Brain pericyte (primary cell): ENCODE data around the gene P2RY11.

Experiments used
- DNase-seq: peaks from one replicate; pipeline ENCODE4 v3.0.0-alpha.2; 2012; ENCODE audit warnings: low read depth, low spot score

The P2RY11 gene, protein sequence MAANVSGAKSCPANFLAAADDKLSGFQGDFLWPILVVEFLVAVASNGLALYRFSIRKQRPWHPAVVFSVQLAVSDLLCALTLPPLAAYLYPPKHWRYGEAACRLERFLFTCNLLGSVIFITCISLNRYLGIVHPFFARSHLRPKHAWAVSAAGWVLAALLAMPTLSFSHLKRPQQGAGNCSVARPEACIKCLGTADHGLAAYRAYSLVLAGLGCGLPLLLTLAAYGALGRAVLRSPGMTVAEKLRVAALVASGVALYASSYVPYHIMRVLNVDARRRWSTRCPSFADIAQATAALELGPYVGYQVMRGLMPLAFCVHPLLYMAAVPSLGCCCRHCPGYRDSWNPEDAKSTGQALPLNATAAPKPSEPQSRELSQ

DNA sequence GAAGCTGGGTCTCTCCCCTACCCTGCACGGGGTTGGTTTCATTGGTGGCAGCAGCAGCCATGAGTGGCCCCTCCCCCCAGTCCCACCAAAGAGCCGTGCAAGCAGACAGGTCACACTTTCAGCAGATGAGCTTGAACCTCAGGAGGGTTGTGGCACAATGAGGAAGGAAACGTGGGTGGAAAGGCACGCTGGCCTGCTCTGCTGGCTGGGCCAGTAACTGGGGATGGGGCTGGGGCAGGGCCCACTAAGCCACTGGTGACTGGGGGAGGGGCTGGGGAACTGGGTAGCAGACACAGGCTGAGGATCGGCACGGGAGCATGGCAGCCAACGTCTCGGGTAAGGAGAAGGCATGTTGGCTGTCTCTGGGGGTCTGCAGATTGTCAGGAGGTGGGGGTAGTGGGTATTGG lies at the start of gene P2RY11:
Gene P2RY11 (plus strand): TSS at position 289 of the 407 bp plus-strand sequence. CDS start 29 bp downstream, at position 318.
- no peak for DNase-seq

DNA sequence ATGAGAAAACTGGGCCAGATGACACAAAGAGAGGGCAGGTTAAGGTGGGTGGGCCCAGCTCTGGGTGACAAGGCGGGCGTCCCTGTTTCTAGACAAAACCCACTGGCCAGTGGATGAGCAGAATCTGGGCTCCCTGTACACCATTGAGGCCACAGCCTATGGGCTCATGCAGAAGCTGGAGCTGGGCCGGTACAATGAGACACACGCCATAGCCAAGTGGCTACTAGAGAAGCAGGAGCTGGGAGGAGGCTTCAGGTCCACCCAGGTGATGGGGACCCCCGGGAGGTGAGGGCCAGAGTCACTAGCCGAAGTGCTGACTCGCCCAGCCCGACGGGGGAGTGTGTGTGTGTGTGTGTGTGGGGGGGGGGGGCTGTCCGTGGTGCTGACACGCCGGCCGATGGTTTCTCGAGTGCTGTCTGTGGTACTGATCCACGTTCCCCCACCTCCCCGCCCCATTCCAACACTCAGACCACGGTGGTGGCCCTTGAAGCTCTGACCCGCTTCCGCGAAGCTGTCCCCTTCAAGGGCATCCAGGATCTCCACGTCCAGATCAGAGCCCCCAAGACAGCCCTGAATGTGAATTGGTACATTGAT lies 49.7 kb upstream of the P2RY11 start:
- DNase-seq: no peak

GRCh38 chr19:10068205-10068604 lies 43.3 kb upstream of the P2RY11 start:
- no peak for DNase-seq

GRCh38 chr19:10069046-10069445 lies 42.4 kb upstream of the P2RY11 start:
- no peak for DNase-seq

DNA sequence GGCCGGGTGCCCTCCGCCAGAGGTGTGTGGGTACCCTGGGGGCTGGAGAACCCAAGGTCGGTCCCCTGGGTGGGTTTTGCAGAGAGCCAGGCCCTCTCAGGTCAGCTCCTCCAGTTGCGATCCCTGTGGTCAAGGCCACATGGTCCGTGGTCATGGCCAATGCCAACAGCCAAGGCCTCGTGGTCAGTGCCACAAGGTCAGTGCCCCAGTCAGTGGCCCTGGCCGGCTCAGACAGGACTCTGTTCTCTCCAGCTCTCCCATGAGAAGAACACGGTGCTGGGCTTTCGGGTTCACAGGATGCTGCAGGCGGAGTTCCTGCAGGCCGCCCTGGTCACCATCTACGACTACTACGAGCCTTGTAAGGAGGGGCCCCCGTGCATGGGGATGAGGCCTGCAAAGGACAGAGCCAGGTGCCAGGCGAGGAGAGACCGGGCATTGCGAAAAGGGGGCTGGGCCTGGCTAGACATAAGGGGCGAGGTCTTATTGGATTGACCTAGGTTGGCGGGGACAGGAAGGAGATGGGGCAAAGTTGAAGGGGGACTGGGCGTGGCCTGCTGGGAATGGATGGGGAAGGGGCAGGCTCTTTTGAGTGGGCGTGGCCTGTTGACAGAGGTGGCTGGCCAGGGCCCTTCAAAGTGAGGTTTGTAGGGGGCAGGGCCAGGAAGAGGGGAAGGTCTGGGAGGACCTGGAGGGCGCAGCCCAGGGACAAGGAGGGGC lies 40.6 kb upstream of the P2RY11 start:
- DNase-seq: no peak

- no peak for DNase-seq
Measured at GRCh38 chr19:10074153-10074552, 37.3 kb upstream of the P2RY11 start.

DNA sequence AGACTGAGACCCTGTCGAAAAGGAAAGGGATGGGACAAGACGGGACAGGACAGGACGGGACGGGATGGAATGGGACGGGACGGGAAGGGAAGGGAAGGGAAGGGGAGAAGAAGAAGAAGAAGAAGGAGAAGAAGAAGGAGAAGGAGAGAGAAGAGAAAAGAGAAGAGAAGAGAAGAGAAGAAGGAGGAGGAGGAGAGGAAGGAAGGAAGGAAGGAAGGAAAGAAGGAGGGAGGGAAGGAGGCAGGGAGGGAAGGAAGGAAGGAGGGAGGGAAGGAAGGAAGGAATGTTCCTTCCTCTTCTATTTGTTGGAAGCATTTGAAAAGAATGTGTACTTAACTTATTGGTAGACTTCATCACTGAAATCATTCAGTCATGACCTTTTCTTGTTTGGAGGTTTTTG lies 35.0 kb upstream of the P2RY11 start:
- no peak for DNase-seq

- DNase-seq: no peak
Measured at GRCh38 chr19:10078329-10078728, 33.2 kb upstream of the P2RY11 start.

DNA sequence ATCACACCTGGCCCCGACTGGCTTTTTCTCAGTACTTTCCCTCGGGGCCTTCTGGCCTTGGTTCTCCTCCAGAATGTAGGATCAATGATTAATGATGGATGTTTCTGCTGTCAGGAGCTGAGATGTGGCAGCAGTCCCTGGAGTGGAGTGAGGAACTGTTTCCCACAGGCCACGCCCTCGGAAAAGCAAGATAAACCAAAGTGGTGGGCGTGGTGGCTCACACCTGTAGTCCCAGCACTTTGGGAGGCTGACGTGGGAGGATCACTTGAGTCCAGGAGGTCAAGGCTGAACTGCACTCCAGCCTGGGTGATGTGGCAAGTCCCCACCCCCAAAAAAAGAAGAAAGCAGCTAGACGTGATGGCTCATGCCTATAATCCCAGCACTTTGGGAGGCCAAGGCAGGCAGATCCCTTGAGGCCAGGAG lies 32.5 kb upstream of the P2RY11 start:
- DNase-seq: no peak

DNA sequence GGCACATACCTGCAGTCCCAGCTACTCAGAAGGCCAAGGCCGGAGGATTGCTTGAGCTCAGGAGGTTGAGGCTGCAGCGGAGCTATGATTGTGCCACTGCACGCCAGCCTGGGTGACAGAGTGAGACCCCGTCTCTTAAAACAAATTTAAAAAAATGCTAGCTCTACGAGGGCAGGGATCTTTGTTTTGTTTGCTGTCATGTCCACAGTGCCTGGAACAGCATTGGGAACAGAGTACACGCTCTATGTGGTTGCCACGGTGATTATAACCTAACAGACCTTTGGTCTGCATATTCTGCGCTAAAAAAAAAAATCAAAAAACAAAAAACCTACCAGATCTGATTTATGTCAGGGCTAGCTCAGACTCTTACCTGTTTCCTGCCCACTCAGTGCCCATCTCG lies 27.6 kb upstream of the P2RY11 start:
- no peak for DNase-seq

DNA sequence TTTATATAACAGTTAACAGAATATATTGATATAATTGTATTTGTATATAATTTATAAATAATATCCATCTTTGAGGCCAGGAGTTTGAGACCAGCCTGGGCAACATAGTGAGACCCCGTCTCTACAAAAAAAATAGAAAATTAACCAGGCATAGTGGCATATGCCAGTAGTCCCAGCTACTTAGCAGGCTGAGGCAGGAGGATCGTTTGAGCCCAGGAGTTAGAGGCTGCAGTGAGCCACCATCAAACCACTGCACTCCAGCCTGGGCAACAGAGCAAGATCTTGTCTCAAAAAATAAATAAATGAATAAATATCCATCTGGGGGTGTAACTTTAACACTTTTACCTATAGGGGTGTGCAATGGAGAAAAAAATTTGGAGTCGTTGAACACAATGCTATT lies 26.7 kb upstream of the P2RY11 start:
- no peak for DNase-seq

GRCh38 chr19:10085641-10086590 lies 25.6 kb upstream of the P2RY11 start, which contains the start of gene SHFL:
SHFL (plus strand) TSS chr19:10086317; CDS start chr19:10086428, 111 bp downstream.
- DNase-seq: no peak

DNA sequence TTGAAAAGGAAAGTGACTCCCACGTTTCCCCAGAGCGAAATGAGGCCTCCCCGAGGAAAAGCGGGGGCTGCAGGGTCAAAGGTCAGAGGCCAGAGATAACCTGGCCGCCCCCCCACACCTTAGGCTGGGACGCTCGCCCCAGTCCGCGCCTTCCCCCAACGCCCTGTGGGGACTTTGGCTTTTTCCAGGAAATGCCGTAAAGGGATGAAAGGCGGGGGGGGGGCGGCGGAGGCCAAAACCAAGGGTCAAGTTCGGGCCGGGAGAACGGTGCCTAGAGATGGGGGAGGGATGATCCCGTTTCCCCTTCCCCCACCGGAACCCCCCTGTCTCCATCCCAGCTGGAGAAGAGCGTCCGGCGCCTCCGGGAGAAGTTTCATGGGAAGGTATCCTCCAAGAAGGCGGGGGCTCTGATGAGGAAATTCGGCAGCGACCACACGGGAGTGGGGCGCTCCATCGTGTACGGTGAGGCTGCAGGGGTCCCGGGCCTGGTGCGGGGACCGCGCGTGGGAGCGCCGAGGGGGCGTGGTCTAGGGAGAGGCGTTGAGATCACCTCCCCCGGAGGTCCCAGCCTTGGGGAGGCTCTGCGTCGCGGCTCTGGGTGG lies 24.8 kb upstream of the P2RY11 start:
- DNase-seq: no peak

DNA sequence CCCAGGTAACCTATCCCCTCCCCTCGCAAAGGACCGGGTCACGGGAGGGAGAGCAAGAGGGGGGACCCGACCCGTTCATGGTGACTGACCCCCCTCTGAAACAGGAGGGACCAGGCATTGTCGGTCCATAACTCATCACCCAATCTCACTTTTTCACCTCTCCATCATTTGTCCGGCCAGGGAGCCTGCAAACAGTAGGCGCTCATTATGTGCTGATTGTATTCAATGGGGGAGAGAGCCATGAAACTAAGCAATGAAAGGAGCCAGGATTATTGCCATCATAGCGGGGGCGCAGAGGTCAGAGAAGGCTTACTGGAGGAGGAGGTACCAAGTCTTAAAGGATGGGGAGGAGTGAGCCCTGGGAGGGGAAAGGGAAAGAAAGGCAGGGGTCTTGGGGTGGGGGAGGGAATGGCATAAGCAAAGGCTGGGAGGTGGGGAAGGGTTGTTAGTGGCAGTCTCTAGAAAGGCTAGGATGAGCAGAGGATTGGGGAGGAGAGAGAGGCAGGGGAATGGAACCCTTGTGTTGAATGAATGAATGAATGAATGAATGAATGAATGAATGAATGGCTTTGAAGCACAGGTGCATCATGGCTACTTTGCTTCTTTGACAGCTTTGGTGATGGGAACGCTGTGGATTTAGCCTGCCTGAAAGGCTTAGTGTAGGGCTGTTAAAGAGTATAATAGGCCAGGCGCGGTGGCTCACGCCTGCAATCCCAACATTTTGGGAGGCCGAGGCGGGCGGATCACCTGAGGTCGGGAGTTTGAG lies 24.0 kb upstream of the P2RY11 start:
- DNase-seq: no peak

- DNase-seq: no peak
Measured at GRCh38 chr19:10088949-10089554, 22.4 kb upstream of the P2RY11 start.

DNA sequence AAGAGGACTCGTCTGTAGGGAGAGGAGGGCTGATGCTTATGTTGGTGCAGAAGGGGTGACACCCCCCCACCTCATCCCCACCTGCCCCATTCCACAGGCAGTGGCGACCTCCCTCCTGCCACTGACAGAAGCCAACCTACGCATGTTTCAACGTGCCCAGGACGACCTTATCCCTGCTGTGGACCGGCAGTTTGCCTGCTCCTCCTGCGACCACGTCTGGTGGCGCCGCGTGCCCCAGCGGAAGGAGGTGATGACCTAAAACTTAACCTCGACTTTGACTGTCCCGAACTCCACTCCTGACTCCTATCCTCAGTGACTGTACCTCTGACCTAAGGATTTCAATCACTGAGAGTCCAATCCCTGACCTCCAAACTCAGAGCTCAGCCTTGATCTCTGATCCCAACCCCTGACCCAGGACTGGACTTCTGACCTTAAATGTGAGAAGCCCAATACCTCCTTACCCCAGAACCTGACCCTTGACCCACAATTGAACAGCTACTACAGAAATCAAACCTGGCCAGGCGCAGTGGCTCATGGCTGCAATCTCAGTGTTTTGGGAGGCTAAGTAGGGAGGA lies 21.6 kb upstream of the P2RY11 start:
- DNase-seq: no peak

GRCh38 chr19:10091370-10091687 lies 20.2 kb upstream of the P2RY11 start:
- no peak for DNase-seq

GRCh38 chr19:10091895-10092641 lies 19.4 kb upstream of the P2RY11 start:
- no peak for DNase-seq
